ENCODE measurements around the gene AP2A1. TPM values are rescaled to one million over a fixed set of nuclear protein-coding genes. Genes with fewer than 3 reads are reported as not detected.

The AP2A1 gene
- total and polyA plus RNA-seq, 9 of the 15 experiments (the other 6 are each of a cell fraction or from before 2014, with no cell fraction given): 0.55 to 150 (median 31.9) TPM

DNA sequence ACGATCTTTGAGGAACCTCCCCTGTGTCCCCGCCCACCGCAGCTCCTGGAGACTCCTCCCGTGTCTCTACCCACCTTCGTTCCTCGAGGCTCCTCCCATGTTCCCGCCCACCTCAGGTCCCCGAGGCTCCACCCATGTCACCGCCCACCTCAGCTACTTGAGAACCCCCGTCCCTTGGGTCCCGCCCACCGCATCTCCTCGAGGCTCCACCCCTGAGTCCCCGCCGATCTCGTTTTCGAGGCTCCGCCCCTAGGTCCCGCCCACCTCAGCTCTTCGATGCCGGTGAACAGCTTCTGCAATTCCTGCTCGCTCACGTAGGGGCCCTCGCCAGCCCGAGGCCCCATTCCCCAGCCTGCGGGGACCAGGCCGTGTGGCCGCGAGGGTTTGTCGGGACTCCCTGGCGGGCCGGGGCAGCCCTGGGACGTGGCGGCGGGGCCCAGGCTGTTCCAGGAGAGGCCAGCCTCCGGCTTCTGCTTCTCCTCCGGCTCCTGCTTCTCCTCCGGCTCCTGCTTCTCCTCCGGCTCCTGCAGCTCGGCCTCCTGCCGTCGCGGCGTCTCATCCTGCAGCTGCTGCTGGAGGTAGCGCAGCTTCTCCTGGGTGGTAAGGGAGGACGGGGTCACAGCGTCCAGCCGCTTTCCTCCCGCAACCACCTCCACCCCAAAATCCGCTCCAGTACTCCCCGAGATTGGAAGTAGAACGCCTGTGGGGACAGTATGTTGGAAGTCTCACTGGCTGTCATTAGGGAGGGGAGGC is 20.4 kb upstream of the AP2A1 start (continued):
- TF ChIP-seq ZNF174 (CRISPR knock-in tag; IDR thresholded peaks at IDR 0.05): no peak
- TF ChIP-seq TSC22D4 (tag; IDR thresholded peaks at IDR 0.05): no peak
- TF ChIP-seq, protein P1, sequence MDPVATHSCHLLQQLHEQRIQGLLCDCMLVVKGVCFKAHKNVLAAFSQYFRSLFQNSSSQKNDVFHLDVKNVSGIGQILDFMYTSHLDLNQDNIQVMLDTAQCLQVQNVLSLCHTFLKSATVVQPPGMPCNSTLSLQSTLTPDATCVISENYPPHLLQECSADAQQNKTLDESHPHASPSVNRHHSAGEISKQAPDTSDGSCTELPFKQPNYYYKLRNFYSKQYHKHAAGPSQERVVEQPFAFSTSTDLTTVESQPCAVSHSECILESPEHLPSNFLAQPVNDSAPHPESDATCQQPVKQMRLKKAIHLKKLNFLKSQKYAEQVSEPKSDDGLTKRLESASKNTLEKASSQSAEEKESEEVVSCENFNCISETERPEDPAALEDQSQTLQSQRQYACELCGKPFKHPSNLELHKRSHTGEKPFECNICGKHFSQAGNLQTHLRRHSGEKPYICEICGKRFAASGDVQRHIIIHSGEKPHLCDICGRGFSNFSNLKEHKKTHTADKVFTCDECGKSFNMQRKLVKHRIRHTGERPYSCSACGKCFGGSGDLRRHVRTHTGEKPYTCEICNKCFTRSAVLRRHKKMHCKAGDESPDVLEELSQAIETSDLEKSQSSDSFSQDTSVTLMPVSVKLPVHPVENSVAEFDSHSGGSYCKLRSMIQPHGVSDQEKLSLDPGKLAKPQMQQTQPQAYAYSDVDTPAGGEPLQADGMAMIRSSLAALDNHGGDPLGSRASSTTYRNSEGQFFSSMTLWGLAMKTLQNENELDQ (CRISPR knock-in tag; IDR thresholded peaks at IDR 0.05; ENCODE audit: borderline replicate concordance): no peak
- TF ChIP-seq RBM25 (IDR thresholded peaks at IDR 0.05; ENCODE audit: low read depth, low read length, severe bottlenecking): no peak
- peak in 1 of 2 experiments; percentile 72; a peak in 2 of 4 replicates for TF ChIP-seq MAZ (CRISPR knock-in tag; conservative IDR thresholded peaks at IDR 0.05 in 1 of 2, IDR thresholded peaks at IDR 0.05 in 1 of 2)
- TF ChIP-seq ZNF507 (tag; conservative IDR thresholded peaks at IDR 0.05): no peak
- TF ChIP-seq ZNF3 (CRISPR knock-in tag; IDR thresholded peaks at IDR 0.05): no peak
- TF ChIP-seq TRIM24 (IDR thresholded peaks at IDR 0.05): no peak
- TF ChIP-seq, protein P2, sequence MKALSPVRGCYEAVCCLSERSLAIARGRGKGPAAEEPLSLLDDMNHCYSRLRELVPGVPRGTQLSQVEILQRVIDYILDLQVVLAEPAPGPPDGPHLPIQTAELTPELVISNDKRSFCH (CRISPR knock-in tag; IDR thresholded peaks at IDR 0.05): no peak
- TF ChIP-seq, protein P2 (tag; IDR thresholded peaks at IDR 0.05): no peak
- TF ChIP-seq, protein P3, sequence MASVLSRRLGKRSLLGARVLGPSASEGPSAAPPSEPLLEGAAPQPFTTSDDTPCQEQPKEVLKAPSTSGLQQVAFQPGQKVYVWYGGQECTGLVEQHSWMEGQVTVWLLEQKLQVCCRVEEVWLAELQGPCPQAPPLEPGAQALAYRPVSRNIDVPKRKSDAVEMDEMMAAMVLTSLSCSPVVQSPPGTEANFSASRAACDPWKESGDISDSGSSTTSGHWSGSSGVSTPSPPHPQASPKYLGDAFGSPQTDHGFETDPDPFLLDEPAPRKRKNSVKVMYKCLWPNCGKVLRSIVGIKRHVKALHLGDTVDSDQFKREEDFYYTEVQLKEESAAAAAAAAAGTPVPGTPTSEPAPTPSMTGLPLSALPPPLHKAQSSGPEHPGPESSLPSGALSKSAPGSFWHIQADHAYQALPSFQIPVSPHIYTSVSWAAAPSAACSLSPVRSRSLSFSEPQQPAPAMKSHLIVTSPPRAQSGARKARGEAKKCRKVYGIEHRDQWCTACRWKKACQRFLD (CRISPR knock-in tag; IDR thresholded peaks at IDR 0.05): peak; percentile 64; the same call in 1 of the 2 replicates
- peak; percentile 64 for TF ChIP-seq PHF20 (IDR thresholded peaks at IDR 0.05; ENCODE audit: partially characterized antibody)
- TF ChIP-seq ZNF239 (CRISPR knock-in tag; IDR thresholded peaks at IDR 0.05): no peak
- TF ChIP-seq PHF8 (IDR thresholded peaks at IDR 0.05; ENCODE audit: borderline replicate concordance, low read length): peak; percentile 55; the same call in 1 of the 2 replicates
- TF ChIP-seq, protein P4, sequence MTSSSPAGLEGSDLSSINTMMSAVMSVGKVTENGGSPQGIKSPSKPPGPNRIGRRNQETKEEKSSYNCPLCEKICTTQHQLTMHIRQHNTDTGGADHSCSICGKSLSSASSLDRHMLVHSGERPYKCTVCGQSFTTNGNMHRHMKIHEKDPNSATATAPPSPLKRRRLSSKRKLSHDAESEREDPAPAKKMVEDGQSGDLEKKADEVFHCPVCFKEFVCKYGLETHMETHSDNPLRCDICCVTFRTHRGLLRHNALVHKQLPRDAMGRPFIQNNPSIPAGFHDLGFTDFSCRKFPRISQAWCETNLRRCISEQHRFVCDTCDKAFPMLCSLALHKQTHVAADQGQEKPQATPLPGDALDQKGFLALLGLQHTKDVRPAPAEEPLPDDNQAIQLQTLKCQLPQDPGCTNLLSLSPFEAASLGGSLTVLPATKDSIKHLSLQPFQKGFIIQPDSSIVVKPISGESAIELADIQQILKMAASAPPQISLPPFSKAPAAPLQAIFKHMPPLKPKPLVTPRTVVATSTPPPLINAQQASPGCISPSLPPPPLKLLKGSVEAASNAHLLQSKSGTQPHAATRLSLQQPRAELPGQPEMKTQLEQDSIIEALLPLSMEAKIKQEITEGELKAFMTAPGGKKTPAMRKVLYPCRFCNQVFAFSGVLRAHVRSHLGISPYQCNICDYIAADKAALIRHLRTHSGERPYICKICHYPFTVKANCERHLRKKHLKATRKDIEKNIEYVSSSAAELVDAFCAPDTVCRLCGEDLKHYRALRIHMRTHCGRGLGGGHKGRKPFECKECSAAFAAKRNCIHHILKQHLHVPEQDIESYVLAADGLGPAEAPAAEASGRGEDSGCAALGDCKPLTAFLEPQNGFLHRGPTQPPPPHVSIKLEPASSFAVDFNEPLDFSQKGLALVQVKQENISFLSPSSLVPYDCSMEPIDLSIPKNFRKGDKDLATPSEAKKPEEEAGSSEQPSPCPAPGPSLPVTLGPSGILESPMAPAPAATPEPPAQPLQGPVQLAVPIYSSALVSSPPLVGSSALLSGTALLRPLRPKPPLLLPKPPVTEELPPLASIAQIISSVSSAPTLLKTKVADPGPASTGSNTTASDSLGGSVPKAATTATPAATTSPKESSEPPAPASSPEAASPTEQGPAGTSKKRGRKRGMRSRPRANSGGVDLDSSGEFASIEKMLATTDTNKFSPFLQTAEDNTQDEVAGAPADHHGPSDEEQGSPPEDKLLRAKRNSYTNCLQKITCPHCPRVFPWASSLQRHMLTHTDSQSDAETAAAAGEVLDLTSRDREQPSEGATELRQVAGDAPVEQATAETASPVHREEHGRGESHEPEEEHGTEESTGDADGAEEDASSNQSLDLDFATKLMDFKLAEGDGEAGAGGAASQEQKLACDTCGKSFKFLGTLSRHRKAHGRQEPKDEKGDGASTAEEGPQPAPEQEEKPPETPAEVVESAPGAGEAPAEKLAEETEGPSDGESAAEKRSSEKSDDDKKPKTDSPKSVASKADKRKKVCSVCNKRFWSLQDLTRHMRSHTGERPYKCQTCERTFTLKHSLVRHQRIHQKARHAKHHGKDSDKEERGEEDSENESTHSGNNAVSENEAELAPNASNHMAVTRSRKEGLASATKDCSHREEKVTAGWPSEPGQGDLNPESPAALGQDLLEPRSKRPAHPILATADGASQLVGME (CRISPR knock-in tag; IDR thresholded peaks at IDR 0.05): no peak
- TF ChIP-seq TAF1 (IDR thresholded peaks at IDR 0.05; ENCODE audit: control insufficient read depth, extremely low read depth, insufficient read depth, low read length, severe bottlenecking): peak; percentile 32
- no peak for TF ChIP-seq CAMTA2 (CRISPR knock-in tag; conservative IDR thresholded peaks at IDR 0.05)
